HG02642 (cell line): ENCODE results near the gene ACTR2.
A peak's percentile ranks its signal among the peaks of the same experiment; 100 is the strongest.

ENCODE experiments used
- ATAC-seq: cut with Tn5 transposase; IDR thresholded peaks from one replicate; pipeline ENCODE4 v1.9.1; 2021; ENCODE audit warnings: mild to moderate bottlenecking; ENCODE audit not compliant: unreplicated experiment, poor library complexity

ACTR2 gene

DNA sequence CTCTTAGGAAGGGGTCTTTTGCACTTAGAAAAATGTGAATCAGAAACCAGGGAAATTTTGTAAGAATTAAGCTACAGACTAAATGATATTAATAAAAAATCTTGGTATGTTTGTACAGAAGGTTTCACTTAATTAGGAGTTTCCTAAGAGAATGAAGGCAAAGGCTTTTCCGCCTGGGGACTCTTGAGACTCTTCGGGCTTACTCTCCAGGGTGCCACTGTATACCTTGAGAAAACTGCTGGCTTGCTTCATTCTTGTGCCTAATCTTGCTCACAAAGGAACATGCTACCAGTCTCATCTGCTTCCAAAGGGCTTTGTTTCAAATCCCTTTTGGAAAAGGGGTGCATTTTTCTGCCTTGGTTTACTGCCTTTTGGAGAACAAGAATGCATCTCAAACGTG, 49.5 kb downstream of the ACTR2 start:
- no peak for ATAC-seq

GRCh38 chr2:65277791-65278483, 50.3 kb downstream of the ACTR2 start:
- ATAC-seq = no peak

- ATAC-seq = no peak
Observed at GRCh38 chr2:65278531-65278981, 50.9 kb downstream of the ACTR2 start.

DNA sequence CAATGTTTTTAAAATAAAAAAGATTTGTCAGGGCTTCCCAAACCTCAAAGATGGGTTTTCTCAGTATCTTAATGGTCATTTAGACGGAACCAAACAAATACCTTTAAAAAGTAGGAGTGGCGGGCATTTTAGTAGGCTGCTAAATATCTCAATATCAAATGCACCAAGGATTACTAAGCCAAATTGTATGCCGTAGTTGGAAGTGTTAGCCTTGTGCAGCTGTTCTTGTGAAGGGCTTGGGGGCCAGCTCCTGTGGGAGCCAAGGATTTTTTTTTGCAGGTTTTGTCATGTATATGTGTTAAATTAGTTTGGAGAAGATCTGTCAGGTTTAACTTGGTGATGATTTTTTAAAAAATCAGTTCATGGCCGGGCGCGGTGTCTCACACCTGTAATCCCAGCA, 52.1 kb downstream of the ACTR2 start:
- ATAC-seq = no peak

DNA sequence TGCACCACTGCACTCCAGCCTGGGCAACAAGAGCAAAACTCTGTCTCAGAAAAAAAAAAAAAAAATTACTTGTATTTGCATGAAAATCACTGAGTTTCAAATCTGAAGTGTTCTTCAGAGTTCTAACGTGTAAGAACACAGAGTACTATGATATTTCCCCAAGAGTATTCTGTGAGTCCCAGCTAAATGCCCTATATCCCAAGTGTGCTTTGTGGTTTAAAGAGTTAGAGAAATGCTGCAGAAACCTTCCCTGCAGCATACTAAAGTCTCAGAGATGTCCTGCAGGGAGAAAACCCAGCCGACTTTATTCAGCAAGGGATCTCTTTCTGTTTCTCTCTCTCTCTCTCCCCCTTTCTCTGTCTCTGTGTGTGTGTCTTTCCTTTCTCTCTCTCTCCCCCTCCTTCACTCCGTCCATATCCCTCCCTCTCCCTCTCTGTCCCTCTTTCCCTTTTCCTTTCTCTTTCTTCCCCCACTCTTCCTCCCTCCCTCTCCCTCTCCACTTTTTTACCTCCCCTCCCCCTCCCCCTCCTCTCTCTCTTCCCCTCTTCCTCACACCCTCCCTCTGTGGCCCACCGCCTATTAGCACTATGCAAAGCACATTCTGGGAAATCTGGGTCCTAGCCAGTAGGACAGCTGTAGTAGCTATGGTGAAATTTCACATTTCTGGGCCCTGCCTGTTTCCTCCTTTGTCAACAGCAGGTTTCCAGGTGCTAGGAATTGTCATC, 54.2 kb downstream of the ACTR2 start:
- ATAC-seq = no peak

GRCh38 chr2:65282477-65283053, 54.9 kb downstream of the ACTR2 start:
- no peak for ATAC-seq

GRCh38 chr2:65287364-65287763, 59.7 kb downstream of the ACTR2 start:
- ATAC-seq = no peak

DNA sequence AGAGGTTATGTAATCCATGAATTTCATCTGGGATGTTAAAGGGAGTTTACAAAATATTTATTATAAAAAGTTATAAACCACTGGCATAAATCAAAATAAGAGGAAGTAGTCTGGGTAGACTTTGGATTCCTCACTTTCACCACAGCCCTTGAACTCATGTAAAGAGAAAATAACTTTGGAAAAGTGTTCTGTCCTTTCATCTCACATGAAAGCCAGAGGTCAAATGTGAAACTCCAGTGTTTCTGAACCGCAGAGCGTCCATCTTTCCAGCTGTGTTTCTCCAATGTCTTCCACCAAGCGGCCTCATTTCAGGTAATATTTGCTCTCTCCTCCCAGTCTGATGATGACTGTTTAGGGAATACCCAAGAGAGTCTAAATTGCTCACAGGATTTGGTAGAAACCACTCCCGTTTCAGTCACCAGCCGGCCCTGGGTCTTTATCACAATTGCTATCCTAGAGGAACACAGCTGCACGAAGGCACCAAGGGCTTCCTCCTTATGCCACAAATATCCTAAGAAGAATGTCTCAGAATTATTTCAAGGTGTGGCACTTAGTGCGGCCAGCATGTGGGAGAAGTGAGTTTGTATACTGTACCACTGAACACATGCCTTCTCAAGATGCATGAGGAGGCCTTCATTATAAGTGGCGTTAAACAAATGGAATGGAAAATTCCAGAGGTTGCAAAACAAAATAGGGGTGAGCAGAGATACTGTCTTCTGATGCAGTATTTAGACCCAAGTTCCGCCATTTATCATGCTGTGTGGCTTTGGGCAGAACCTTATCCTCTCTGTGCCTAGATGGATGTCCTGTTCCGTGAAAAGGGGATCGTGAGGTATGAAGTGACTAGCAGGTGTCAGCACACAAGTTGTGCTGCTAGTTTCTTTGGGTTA, 63.8 kb downstream of the ACTR2 start:
- no peak for ATAC-seq

- ATAC-seq = no peak
Observed at GRCh38 chr2:65292106-65292400, 64.4 kb downstream of the ACTR2 start.

- ATAC-seq = no peak
Observed at GRCh38 chr2:65292461-65293011, 64.9 kb downstream of the ACTR2 start.

GRCh38 chr2:65293376-65293775, 65.7 kb downstream of the ACTR2 start:
- no peak for ATAC-seq

GRCh38 chr2:65294136-65294535, 66.5 kb downstream of the ACTR2 start:
- ATAC-seq = no peak

GRCh38 chr2:65294701-65295100, 67.1 kb downstream of the ACTR2 start:
- ATAC-seq = no peak

DNA sequence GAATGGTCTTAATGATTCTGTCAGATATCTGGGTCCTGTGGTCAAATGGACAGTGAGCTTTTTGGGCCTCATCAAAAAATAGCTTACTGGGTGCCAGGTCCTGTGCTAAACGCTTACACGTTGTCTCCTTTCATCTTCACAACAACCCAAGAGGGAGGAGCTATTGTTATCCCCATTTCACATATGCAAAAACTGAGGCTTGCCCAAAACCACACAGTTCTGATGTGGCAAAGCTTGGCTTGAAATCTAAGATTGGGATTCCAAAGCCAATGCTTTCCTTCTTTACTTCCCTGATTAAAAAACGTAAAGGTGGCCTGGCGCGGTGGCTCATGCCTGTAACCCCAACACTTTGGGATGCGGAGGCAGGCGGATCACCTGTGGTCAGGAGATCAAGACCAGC, 69.3 kb downstream of the ACTR2 start:
- ATAC-seq = no peak

DNA sequence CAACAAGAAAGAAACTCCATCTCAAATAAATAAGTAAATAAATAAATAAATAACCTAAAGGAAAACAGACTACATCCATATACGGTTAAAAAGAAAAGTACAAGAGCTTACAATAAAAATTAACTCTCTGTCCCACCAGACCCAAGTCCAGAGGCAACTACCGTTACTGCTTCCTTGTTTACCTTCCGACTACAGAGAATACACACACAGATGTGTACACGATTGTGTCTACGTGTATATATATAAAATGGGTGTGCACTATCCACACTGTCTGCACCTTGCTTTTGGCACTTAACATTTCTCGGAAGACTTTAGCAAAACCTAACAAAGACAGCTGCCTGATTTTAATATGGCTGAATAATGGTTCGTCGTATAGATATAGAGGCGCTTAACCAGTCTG, 69.9 kb downstream of the ACTR2 start:
- no peak for ATAC-seq

DNA sequence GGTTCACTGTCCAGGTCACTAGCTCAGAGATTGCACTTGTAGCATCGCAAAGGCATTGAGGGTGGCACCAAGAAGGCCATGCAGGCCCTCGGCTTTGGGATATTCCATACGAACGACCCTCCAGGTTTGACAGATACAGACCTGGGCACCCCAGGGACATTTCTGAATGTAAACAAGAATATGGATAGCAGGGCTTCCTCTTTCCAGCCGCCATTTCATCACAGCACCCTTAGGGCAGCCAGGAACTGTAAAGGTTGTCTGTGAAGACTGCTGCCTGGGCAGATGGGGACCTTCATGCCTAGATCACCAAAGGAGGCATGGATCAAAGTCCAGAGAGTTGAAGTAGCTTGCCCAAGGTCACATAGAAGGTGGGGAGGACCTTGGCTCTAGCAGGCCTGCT, 70.5 kb downstream of the ACTR2 start:
- no peak for ATAC-seq

DNA sequence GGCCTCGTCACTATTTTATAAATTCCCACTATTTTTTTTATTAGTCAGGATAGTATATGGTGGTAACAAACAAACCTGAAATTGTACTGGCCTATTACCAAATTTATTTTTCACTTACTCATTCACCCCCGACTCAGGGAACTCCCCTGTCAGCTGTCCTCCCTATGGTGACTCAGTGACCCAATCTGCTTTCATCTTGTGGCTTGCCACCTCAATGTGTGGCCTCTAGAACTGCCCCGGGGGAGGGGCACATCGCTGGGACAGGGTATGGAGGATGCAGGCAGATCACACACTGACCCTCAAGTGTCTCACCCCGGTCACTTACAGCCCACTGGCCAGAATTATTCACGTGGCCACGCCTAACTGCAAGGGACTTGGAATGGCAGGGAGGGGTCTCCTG, 71.6 kb downstream of the ACTR2 start:
- no peak for ATAC-seq

DNA sequence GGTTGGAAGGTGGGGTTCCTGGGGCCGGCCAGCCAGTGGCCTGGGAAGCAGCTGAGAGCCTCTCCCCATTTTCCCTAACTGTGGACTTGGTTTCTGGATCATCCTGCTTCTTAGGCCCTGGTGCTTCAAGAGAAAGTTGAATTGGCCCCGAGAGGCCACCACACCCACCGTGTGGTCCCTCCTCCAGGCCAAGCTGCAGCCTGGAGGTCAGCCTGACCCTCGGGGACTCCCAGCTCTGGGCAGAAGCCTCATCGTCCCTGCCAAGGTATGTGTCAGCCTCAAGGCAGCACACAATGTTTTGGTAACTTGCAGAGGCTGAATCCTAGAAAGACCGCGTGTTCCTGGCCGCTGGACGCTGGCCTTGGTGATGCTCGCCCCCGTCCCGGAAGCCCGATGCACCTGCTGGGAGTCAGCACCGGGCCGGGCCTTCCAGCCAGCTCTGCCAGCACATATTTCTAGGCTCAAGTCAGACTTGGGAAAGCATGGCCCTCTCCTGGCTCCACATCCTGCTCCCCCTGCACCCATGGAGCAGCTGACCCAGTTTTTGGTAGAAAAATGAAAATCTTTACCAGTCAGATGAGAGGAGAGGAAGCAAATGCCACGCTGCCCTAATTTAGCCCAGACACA, 72.6 kb downstream of the ACTR2 start:
- ATAC-seq = no peak

GRCh38 chr2:65300761-65301711, 73.4 kb downstream of the ACTR2 start:
- ATAC-seq = peak; percentile 90
